GM19324 (cell line): Measurements from ENCODE around the gene FRMPD2.
"Not testable (repeated sequence)": the region's sequence is repeated elsewhere in the genome, so short reads cannot be mapped to it uniquely, and the experiment has no call there.

ENCODE experiments used
- ATAC-seq: cut with Tn5 transposase; IDR thresholded peaks from one replicate; pipeline ENCODE4 v1.9.1; 2021; ENCODE audit warnings: mild to moderate bottlenecking, moderate library complexity; ENCODE audit not compliant: unreplicated experiment, low FRiP score

The FRMPD2 gene

DNA sequence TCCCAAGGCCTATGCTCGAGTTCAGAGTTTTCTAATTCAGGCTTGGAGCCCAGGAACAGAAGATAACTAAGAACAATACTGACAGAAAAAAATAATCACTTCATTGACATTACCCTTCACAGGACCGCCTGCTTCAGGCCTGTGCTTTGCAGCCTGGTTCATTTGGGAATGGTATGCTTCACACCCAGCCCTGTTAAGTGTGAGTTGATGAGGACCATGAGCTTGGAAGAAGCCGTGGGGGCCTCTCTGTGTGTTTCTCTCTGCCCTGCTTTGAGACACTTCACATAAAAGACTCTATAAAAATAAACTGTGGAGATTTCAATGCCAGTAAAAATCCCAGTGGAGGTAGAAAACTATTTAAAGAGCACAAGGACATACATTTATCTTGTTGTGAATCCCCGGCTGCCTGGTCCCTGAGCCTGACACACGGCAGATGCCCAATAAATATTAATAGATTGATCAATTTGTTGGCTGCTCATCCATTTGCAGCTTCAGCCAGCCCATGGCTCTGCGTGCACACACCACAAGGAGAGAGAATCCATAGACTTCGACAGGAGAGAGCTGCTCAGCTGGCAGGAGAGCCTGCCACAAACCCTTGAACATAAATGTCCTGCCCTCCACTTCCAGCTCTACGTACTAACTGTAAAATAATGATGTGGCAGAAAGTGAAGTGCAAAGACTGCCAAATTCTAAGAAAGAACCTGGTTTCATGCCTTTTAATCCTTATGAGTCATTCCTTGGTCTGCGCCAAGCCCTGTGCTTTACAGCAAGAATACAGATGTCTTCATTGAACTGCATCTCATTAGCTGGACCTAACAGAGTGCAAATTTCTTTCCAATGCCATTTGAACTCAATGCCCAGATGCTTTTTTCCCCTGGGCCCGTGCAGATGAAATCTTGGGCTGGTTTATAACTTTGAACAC is 130.5 kb downstream of the FRMPD2 start:
- ATAC-seq = not testable (repeated sequence)

DNA sequence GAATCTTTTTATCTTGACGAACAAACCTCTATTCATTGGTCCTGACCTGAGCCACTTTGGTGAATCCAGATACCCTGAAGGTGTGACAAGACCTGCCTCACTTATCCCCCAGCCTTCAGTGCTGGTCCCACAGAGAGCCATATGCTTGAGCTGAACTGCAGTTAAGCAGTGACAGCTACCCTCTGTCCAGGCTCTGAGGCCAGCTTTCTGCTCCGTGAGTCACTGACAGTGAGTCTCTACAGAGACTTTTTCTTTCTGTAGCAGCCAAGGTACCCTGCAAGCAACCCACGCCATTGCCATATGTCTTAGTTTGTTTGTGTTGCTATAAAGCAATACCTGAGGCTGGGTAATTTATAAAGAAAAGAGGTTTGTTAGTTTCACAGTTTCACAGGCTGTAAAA is 133.5 kb downstream of the FRMPD2 start:
- not testable (repeated sequence) for ATAC-seq

DNA sequence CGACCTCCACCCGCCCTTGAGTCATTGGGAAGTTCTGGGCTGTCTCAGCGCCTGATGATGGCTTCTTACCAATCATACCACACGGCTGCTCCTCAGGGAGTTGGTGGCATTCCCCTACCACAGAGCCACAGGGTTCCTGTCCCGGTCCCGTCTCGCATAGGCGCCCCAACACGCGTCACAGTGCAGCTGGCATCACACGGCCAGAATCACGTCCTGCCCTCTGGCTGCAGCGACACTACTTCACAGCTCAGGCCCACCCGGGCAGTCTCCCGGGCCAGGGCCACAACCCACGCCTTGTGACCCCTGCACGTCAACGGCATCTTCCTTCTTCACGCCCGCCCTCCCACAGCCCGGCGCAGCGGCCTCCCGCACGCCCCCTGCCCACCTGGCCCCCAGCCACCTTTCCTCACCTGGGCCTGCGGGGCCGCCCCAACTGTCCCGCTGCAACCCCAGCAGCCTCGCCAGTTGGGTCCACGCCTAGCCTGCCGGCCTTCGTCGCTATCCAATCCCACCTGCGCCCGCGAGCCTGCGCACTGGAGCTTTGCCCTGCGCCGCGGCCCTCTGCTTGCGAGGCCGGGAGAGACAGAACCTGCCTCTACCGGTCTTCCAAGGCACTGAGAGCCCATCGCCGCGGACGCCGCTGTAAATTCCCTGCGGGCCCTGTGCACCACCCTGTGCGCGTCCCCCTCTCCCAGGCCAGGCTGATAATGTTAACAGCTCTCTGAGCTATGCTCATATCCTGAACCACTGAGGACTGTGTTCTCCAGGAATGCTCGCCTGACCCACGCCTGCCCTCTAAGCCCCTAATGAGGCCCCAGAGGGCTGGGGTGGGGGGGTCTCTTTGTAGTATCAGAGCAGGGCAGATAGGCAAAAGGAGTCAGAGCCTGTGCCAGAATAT is 134.3 kb downstream of the FRMPD2 start:
- not testable (repeated sequence) for ATAC-seq

DNA sequence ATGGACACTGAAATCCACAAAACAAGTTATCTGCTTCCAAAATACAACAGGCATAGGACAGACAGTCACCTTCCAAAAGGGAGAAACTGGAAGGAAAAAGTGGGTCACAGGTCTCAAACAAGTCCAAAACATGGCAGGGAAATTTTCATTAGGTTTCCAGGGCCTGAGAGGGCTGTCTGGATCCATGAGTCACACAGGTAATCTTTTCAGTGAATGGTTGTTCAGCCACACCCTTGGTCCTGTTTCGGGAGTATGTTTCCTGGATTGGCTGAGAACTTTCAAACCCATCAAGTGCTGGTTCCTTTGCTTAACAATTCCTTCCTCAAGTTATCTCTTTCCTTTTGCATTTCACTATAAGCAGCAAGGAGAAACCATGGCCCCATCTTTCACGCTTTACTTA is 145.5 kb downstream of the FRMPD2 start:
- not testable (repeated sequence) for ATAC-seq

DNA sequence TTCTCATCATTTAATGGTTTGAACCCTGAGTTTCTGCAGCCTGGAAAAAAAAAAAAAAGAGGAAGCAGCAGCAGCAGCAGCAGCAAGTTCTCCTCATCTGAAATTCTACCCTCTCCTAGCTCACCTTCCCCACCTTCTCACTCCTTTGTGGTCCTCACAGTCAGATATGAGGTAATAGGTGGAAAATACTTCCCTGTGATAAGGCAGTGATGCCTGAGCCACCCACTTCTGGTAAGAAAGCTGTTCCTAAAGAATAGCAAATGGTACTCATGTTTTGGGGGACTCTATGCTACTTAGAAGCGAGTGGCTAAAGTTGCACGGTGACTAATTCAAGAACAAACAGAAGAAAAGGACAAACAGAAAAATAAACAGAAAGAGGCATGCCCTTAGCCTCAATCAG is 148.2 kb downstream of the FRMPD2 start:
- ATAC-seq = not testable (repeated sequence)

DNA sequence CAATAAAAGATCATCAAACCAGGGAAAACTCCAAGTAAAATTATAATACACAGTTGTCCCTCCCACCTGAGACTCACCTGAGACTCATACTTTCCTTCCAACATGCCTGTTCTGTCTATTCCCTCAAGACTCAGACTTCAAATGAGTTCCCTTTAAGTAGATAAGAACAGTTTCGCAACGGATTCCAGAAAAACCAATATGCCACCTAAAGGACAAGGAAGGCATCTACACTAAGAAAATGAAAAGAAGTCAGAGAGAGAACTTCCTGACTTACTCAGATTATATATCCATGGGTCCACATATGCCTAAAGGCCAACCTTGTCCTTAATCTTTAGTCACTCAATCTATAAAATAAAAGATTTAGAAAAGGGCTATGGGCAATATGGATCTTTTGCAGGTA is 148.9 kb downstream of the FRMPD2 start:
- ATAC-seq = not testable (repeated sequence)

DNA sequence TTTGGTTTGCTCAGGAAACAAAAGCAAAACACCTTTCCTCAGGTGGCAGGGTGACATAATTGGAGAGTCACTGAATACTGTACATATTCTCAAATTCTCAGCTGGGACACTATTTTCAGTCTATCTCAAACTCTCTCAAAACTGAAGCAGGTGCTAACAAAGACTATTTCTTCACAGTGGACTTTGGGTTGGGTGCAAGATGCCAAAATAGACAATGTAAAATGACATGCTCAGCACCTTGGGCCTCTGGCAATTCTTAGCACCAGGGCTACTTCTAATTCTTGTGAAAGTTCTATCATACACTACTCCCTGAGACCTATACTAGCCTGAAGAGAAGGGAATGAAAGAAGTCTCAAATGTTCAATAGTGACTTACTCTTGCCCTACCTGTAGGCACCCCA is 151.9 kb downstream of the FRMPD2 start:
- not testable (repeated sequence) for ATAC-seq

DNA sequence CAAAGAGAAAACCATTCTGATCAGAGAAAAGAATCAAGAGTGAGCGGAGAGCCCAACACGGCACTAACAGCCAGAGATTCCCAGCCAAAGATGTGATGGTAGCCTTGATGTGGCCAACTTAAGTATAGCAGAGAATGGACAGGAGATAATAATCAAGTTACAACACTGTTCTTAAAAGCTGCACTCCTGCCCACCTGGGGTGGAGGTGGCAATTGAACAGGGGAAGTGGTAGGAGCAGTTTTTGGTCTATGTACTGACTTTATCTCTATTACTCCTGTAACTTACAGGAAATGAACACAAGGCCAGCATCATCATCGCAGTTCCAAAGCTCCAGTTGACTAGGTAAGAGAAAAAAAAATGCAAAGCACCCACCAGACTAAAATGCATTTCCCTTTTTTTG is 164.2 kb downstream of the FRMPD2 start:
- ATAC-seq = not testable (repeated sequence)
